RWPE1 (cell line): ENCODE measurements around the gene AP1S3.
"Not testable (repeated sequence)": the region's sequence is repeated elsewhere in the genome, so short reads cannot be mapped to it uniquely, and the experiment has no call there.

ENCODE experiments used
- CTCF ChIA-PET: fragments of 350-600 bp; sonication (Branson Sonifier 250); formaldehyde crosslinking; extraction: SDS; loops from one replicate; lab custom pipeline; 2021; lab: Yijun Ruan, JAX
- POLR2A ChIA-PET: fragments of 400-600 bp; formaldehyde crosslinking; extraction: SDS; loops from one replicate; lab custom pipeline; 2020; ENCODE audit warnings: antibody characterized with exemption; ENCODE audit not compliant: low non-redundant PET; lab: Yijun Ruan, JAX
- DNase-seq: peaks from one replicate; pipeline ENCODE4 v3.0.0; 2012; ENCODE audit warnings: low spot score
- H3K27ac ChIP-seq: fragments of 450-650 bp; 2 replicates; pipeline ENCODE4 v1.5.1; 2017
- TF ChIP-seq, protein P1 (sequence below): fragments of 450-650 bp; conservative IDR thresholded peaks from 2 replicates; pipeline ENCODE4 v1.5.1; 2017; ENCODE audit warnings: low read depth, mild to moderate bottlenecking

AP1S3 gene

DNA sequence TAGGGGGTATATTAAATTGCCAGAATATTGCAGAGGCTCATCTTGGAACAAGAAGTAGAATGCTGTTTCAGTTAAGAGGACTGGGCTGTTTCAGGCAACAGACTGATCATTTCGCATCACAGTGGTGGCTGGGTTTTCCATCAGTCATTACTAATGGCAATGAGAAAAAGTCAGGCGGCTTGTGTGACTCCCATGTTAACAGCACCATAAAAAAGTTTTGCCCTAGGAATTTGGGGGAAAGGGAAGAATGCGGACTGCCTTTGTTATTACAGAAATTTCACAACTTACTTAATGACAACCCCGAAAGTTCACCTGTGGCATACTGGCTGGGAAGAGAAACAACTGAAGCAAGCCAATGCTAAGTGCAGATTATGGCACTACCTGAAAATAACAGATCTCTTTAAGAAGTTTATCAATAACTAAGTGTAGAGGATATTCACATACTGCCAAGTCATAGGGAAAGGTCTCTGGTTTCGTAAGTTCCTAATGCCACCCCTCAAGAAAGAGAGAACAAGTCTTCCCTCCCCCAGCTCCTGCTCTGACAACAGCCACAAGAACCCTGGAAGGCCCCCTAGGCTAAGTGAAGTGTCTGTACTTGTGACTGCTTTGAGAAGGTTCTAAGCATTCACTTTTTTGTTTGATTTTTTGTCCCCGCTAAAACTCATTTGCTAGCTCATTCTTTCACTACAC is 40.5 kb upstream of the AP1S3 start:
- no peak for DNase-seq
- TF ChIP-seq, protein P1, sequence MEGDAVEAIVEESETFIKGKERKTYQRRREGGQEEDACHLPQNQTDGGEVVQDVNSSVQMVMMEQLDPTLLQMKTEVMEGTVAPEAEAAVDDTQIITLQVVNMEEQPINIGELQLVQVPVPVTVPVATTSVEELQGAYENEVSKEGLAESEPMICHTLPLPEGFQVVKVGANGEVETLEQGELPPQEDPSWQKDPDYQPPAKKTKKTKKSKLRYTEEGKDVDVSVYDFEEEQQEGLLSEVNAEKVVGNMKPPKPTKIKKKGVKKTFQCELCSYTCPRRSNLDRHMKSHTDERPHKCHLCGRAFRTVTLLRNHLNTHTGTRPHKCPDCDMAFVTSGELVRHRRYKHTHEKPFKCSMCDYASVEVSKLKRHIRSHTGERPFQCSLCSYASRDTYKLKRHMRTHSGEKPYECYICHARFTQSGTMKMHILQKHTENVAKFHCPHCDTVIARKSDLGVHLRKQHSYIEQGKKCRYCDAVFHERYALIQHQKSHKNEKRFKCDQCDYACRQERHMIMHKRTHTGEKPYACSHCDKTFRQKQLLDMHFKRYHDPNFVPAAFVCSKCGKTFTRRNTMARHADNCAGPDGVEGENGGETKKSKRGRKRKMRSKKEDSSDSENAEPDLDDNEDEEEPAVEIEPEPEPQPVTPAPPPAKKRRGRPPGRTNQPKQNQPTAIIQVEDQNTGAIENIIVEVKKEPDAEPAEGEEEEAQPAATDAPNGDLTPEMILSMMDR: no peak
- H3K27ac ChIP-seq: no peak overlapping the region
- CTCF ChIA-PET: no interaction called here
- POLR2A ChIA-PET: no interaction called here

DNA sequence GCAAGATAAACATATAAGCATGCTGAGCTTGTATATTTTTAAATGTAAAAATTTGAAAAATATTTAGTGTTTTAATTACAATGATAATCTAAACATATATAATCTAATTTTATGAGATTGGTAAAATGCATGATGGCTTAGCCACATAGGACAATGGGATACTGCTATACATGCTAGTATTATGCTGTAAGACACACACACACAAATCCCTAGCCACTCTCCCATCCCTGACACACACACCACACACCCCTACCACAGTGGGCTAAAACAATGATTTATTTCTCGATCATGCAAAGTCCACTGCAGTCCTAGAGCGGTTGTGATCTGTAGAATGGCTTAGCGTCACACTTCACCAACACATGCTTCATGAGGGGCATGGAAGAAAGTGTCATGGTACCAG is 36.3 kb upstream of the AP1S3 start:
- ChIA-PET CTCF (no interaction called here), POLR2A (no interaction called here)

DNA sequence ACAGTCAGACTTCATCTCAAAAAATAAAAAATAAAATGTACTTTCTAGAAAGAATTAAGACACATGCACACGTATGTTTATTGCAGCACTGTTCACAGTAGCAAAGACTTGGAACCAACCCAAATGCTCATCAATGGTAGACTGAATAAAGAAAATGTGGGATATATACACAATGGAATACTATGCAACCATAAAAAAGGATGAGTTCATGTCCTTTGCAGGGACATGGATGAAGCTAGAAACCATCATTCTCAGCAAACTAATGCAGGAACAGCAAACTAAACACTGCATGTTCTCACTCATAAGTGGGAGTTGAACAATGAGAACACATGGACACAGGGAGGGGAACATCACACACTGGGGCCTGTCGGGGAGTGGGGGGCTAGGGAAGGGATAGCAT is 35.4 kb upstream of the AP1S3 start:
- POLR2A ChIA-PET, DNase-seq, H3K27ac ChIP-seq: not testable (repeated sequence)
- CTCF ChIA-PET: interaction anchor here (0.8 kb wide), 1 partner anchor 10 kb away, joined by 3 read pairs; no protein-coding TSS in a partner anchor

More for the DNA sequence above, 36.3 kb upstream of the AP1S3 start:
- no peak overlapping the region for H3K27ac ChIP-seq
- no peak for DNase-seq
- TF ChIP-seq, protein P1: no peak

DNA sequence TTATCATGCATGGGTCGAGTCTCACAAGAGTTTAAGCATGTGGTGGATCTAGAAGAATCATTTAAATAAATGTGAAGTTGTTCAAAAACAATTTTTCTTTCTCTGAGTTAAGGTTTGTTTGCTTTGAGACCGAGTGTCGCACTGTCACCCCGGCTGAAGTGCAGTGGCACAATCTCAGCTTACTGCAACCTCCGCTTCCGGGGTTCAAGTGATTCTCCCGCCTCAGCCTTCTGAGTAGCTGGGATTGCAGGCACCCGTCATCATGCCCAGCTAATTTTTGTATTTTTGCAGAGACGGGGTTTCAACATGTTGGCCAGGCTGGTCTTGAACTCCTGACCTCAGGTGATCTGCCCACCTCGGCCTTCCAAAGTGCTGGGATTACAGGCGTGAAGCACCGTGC is 34.3 kb upstream of the AP1S3 start:
- DNase-seq, POLR2A ChIA-PET, H3K27ac ChIP-seq: not testable (repeated sequence)
- CTCF ChIA-PET: interaction anchor here (0.5 to 0.7 kb wide), 2 partner anchors 11 to 70 kb away, joined by 3 to 5 read pairs; no protein-coding TSS in a partner anchor

DNA sequence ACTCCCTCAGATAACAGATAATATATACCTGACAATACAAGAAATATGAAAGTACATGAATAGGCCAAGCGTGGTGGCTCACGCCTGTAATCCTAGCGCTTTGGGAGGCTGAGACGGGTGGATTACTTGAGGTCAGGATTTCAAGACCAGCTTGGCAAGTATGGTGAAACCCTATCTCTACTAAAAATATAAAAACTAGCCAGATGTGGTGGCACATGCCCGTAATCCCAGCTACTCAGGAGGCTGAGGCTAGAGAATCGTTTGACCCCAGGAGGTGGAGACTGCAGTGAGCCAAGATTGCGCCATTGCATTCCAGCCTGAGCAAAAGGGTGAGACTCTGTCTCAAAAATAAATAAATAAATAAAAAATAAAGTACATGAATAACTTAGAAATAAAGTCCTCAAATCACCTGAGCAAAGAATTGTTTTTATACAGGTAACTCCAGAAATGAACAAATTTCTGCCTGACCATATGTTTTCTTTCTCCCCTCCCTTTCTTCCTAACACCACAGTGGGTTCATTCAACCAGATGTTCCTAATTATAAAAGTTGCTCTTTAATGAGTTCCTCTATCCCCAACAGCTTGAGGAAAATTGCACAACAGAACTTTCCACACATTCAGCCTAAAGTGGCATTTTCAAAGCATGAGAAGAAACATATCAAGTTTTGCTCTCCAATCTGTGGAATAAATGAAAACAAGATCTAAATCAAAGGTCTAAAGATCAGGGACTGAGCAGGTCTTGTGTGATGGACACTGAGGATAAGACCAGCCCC is 33.6 kb upstream of the AP1S3 start:
- no peak overlapping the region for H3K27ac ChIP-seq
- CTCF ChIA-PET: interaction anchor here (0.7 kb wide), 1 partner anchor 12 kb away, joined by 3 read pairs; no protein-coding TSS in a partner anchor
- DNase-seq: no peak
- TF ChIP-seq, protein P1: no peak
- POLR2A ChIA-PET: no interaction called here

DNA sequence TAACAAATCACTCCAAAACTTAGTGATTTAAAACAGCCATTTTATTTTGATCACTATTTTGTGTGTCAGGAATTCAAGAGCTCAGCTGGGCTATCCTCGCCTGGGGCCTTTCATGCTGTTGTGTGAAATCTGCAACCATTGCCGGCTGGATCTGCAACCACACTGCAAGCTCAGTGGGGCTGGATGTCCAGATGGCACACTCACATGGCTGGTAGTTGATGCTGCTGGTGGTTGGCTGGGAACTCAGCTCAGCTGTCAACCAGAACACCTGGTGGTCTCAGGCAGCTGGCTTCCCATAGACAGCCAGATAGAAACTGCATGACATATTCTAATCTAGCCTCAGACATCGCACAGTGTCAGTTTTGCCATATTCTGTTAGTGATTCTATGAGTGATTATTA is 30.6 kb upstream of the AP1S3 start:
- ChIA-PET CTCF (no interaction called here), POLR2A (no interaction called here)
- TF ChIP-seq, protein P1: no peak
- no peak overlapping the region for H3K27ac ChIP-seq
- no peak for DNase-seq

DNA sequence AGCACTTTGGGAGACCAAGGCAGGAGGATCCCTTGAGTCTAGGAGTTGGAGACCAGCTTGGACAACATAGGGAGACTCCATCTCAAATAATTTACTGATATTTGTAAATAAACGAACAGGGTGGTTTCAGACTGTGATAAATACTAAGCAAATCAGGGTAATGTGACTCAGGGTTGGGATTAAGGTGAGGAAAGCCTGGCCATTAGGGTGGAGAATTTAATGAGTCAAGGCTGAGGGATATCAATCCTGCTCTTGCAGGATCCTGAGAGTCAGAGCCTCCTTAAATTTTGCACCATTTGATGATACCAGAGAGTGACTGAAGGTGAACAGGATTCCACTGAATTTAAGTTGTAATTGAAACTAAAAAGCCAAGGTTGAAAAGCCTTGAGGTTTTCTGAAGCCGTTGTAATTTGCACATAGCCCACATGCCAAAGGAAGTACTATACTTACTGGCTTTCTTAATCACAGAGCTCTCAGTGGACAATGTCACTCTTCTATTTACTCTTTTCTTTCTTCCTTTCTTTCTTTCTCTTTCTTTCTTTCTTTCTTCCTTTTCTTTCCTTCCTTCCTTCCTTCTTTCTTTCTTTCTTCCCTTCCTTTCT is 28.6 kb upstream of the AP1S3 start:
- POLR2A ChIA-PET: no interaction called here
- DNase-seq: peak; percentile 29
- TF ChIP-seq, protein P1: no peak
- peak overlapping the region; percentile 37; the same call in 1 of the 2 replicates for H3K27ac ChIP-seq
- CTCF ChIA-PET: interaction anchor here (0.6 kb wide), 1 partner anchor 27 kb away, joined by 4 read pairs; no protein-coding TSS in a partner anchor
